ENCODE measurements around the gene NFKBIB. TPM values are rescaled to one million over a fixed set of nuclear protein-coding genes. Genes with fewer than 3 reads are reported as not detected.

The NFKBIB gene
- total and polyA plus RNA-seq, 2 of the 13 experiments (the other 11 are each of a cell fraction or from before 2014, with no cell fraction given): 8.6 to 14.9 TPM

DNA sequence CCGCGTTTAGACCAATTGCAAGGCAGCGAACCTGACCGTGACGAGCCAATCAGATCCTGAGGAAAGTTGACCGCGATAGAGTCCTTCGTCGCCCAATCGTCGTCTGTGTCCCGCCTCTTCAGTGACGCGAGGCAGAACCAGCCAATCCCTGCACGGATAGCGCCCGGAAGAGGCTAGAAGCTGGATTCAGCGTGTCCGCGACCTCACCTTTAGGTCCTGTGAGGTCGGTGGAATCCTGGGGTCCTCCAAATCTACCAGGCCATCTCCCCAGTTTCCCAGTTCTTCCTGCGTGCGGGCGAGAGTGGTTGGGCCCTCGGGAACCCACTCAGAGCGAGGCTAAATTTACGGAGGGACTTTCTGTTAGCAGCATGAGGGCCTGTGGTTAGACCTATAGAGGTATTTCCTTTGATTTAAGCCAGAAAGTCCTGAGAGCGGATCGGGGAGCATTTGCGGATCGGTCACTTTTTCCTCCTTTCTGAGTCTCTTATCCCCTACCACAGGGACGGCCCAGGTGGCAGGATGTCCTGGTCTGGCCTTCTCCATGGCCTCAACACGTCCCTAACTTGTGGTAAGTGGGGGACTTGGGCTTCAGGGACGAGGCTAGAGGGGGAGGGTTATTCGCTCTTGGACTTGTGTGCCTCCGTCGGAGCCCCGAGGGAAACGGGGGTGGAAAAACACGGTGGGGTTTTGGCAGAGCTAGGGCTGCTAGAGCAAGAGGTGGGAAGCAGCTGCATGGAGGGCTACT is 31.2 kb downstream of the NFKBIB start, which contains the start of gene MRPS12 (continued):
- TF ChIP-seq NFIC (IDR thresholded peaks at IDR 0.05; ENCODE audit: low read length) (no peak), DNMT1 (CRISPR knock-in tag; IDR thresholded peaks at IDR 0.05) (no peak), ZEB1 (IDR thresholded peaks at IDR 0.05; ENCODE audit: insufficient replicate concordance, low read depth) (no peak), ZNF18 (CRISPR knock-in tag; IDR thresholded peaks at IDR 0.05; ENCODE audit: insufficient replicate concordance) (no peak), CEBPB (IDR thresholded peaks at IDR 0.05; ENCODE audit: borderline replicate concordance, low read depth, low read length) (no peak), NFKBIZ (CRISPR knock-in tag; IDR thresholded peaks at IDR 0.05) (no peak), CHD4 (IDR thresholded peaks at IDR 0.05; ENCODE audit: borderline replicate concordance, low read length) (no peak), KAT2B (IDR thresholded peaks at IDR 0.05; ENCODE audit: borderline replicate concordance, low read depth, low read length) (no peak), ZNF562 (CRISPR knock-in tag; IDR thresholded peaks at IDR 0.05; ENCODE audit: borderline replicate concordance) (no peak), GMEB1 (CRISPR knock-in tag; IDR thresholded peaks at IDR 0.05; ENCODE audit: borderline replicate concordance) (0 out of 2 replicates have a peak, but pooled peaks have one; percentile 13), ZNF607 (CRISPR knock-in tag; IDR thresholded peaks at IDR 0.05; ENCODE audit: borderline replicate concordance) (no peak), ZNF7 (CRISPR knock-in tag; IDR thresholded peaks at IDR 0.05) (no peak), ZNF788 (CRISPR knock-in tag; IDR thresholded peaks at IDR 0.05; ENCODE audit: borderline replicate concordance) (0 out of 2 replicates have a peak, but pooled peaks have one; percentile 10), AKNA (CRISPR knock-in tag; IDR thresholded peaks at IDR 0.05; ENCODE audit: borderline replicate concordance) (no peak)
- TF ChIP-seq, protein P1, sequence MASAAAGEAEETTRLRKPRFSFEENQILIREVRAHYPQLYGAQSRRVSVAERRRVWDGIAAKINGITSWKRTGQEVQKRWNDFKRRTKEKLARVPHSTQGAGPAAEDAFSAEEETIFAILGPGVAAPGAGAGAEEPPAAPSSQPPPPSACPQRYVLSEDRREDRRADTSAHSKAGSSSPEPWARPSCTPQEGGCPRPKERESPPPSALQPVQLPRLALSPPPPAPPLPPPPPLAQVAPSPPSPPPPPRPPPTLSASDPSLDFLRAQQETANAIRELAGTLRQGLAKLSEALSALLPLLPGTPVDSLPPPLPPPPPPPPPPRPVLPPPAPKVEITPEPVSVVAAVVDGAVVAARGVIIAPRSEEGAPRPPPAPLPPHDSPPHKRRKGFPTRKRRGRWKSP (CRISPR knock-in tag; IDR thresholded peaks at IDR 0.05): 0 out of 2 replicates have a peak, but pooled peaks have one; percentile 2
- TF ChIP-seq, protein P2, sequence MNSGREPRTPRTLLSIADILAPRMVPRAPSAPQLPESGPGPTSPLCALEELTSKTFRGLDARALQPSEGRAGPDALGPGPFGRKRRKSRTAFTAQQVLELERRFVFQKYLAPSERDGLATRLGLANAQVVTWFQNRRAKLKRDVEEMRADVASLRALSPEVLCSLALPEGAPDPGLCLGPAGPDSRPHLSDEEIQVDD (CRISPR knock-in tag; IDR thresholded peaks at IDR 0.05; ENCODE audit: borderline replicate concordance): no peak
